Astrocyte (in vitro differentiated cells and primary cell): ENCODE results near the gene ITGA1. TPM values are rescaled to one million over a fixed set of nuclear protein-coding genes. Genes with fewer than 3 reads are reported as not detected.

Experiments
- DNase-seq: peaks from one replicate; pipeline ENCODE4 v3.0.0-alpha.2; 2010; ENCODE audit warnings: low read depth
- FAIRE-seq: peaks from 2 replicates; lab custom pipeline; 2011; peaks lifted over from hg19 to GRCh38; lab: Jason Lieb, UNC
- H2AFZ ChIP-seq: 2 replicates; pipeline ENCODE4 v1.6.0; 2012; ENCODE audit warnings: low read depth, low read length, inconsistent platforms
- H3K27ac ChIP-seq: 2 replicates; pipeline ENCODE4 v1.5.1; 2011; ENCODE audit warnings: low read depth, low read length, inconsistent platforms
- H3K27me3 ChIP-seq: 2 replicates; pipeline ENCODE4 v1.6.0; 2011; ENCODE audit warnings: low read length, inconsistent platforms; ENCODE audit not compliant: insufficient read depth
- H3K36me3 ChIP-seq: 2 replicates; pipeline ENCODE4 v1.5.1; 2011; ENCODE audit warnings: low read length, inconsistent platforms; ENCODE audit not compliant: insufficient read depth
- H3K4me1 ChIP-seq: 2 replicates; pipeline ENCODE4 v1.5.1; 2011; ENCODE audit warnings: low read length, inconsistent platforms; ENCODE audit not compliant: insufficient read depth
- H3K4me2 ChIP-seq: 2 replicates; pipeline ENCODE4 v1.6.0; 2012; ENCODE audit warnings: low read length, inconsistent platforms
- H3K4me3 ChIP-seq: 2 replicates; pipeline ENCODE4 v1.5.1; 2011; ENCODE audit warnings: low read depth, mild to moderate bottlenecking, low read length, inconsistent platforms; ENCODE audit not compliant: insufficient read depth
- H3K79me2 ChIP-seq: 2 replicates; pipeline ENCODE4 v1.6.0; 2012; ENCODE audit warnings: mild to moderate bottlenecking, low read length, inconsistent platforms; ENCODE audit not compliant: insufficient read depth
- H3K9ac ChIP-seq: 2 replicates; pipeline ENCODE4 v1.6.0; 2012; ENCODE audit warnings: mild to moderate bottlenecking, low read length, inconsistent platforms
- H3K9me3 ChIP-seq: 2 replicates; pipeline ENCODE4 v1.5.1; 2012; ENCODE audit warnings: low read depth, mild to moderate bottlenecking, low read length, inconsistent platforms; ENCODE audit not compliant: insufficient read depth
- H4K20me1 ChIP-seq: 2 replicates; pipeline ENCODE4 v1.6.0; 2012; ENCODE audit warnings: low read length, inconsistent platforms; ENCODE audit not compliant: insufficient read depth
- H3K27ac Mint-ChIP-seq: one replicate; pipeline ENCODE4 v1.8.0; 2021; ENCODE audit warnings: mild to moderate bottlenecking, mixed read lengths; ENCODE audit not compliant: unreplicated experiment
- H3K27me3 Mint-ChIP-seq: one replicate; pipeline ENCODE4 v1.8.0; 2021; ENCODE audit warnings: low read depth, mixed read lengths; ENCODE audit not compliant: unreplicated experiment
- H3K36me3 Mint-ChIP-seq: one replicate; pipeline ENCODE4 v1.8.0; 2021; ENCODE audit warnings: low read depth, mixed read lengths; ENCODE audit not compliant: unreplicated experiment
- H3K4me1 Mint-ChIP-seq: one replicate; pipeline ENCODE4 v1.8.0; 2021; ENCODE audit warnings: low read depth, mixed read lengths; ENCODE audit not compliant: unreplicated experiment
- H3K4me3 Mint-ChIP-seq: one replicate; pipeline ENCODE4 v1.8.0; 2021; ENCODE audit warnings: mild to moderate bottlenecking, moderate library complexity, mixed read lengths; ENCODE audit not compliant: unreplicated experiment
- H3K9me3 Mint-ChIP-seq: one replicate; pipeline ENCODE4 v1.8.0; 2021; ENCODE audit warnings: mild to moderate bottlenecking, mixed read lengths; ENCODE audit not compliant: unreplicated experiment
- CTCF ChIP-seq: IDR thresholded peaks from 2 replicates; pipeline ENCODE4 v1.5.1; 2011; ENCODE audit warnings: low read depth, mild to moderate bottlenecking, inconsistent platforms, low read length, moderate library complexity; ENCODE audit not compliant: insufficient read depth
- EZH2 ChIP-seq: IDR thresholded peaks from 2 replicates; pipeline ENCODE4 v1.6.1; 2012; ENCODE audit warnings: mild to moderate bottlenecking, low read length, inconsistent platforms; ENCODE audit not compliant: insufficient read depth
- total RNA-seq: library from RNA; stranded (reverse); gene quantifications from 2 replicates; pipeline ENCODE4 v1.2.1, GENCODE V29; 2021

Gene ITGA1
- total RNA-seq, 1 donor from 2014 or later = 73.7 TPM

- H3K27ac ChIP-seq = peak overlapping the region; percentile 91
- Mint-ChIP-seq H3K27ac (peak overlapping the region; percentile 95), H3K27me3 (no peaks in the 10 kb centered on the region), H3K4me3 (peak overlapping the region; percentile 99), H3K4me1 (peaks cover 35% of the 10 kb centered on the region), H3K36me3 (peaks cover 17% of the 10 kb centered on the region), H3K9me3 (no peaks in the 10 kb centered on the region)
- peak overlapping the region; percentile 74 for H2AFZ ChIP-seq
- H3K4me1 ChIP-seq = peaks cover 24% of the 10 kb centered on the region
- H3K79me2 ChIP-seq = peaks cover 67% of the 10 kb centered on the region
- peaks cover 37% of the 10 kb centered on the region for H4K20me1 ChIP-seq
- DNase-seq = peak; percentile 76
- H3K27me3 ChIP-seq = no peaks in the 10 kb centered on the region
- FAIRE-seq = no peak
- H3K9me3 ChIP-seq = no peaks in the 10 kb centered on the region
- peaks cover 2% of the 10 kb centered on the region for H3K36me3 ChIP-seq
- H3K4me3 ChIP-seq = peak overlapping the region; percentile 80
- TF ChIP-seq EZH2 = no peak
- no peak for TF ChIP-seq CTCF
- H3K9ac ChIP-seq = peak overlapping the region; percentile 97
- H3K4me2 ChIP-seq = peak overlapping the region; percentile 89
Observed at GRCh38 chr5:52800394-52801213, 12.9 kb downstream of the ITGA1 start.

- peak overlapping the region; percentile 95 for H3K27ac Mint-ChIP-seq
- peaks cover 71% of the 10 kb centered on the region for H3K79me2 ChIP-seq
- no peak for FAIRE-seq
- H3K27ac ChIP-seq = peak overlapping the region; percentile 91
- H3K4me3 ChIP-seq = peak overlapping the region; percentile 80
- H3K4me2 ChIP-seq = peak overlapping the region; percentile 89
- no peaks in the 10 kb centered on the region for H3K9me3 Mint-ChIP-seq
- peak overlapping the region; percentile 99 for H3K4me3 Mint-ChIP-seq
- no peaks in the 10 kb centered on the region for H3K27me3 Mint-ChIP-seq
- no peaks in the 10 kb centered on the region for H3K9me3 ChIP-seq
- DNase-seq = peak; percentile 16
- H3K36me3 ChIP-seq = peaks cover 2% of the 10 kb centered on the region
- no peak overlapping the region for H2AFZ ChIP-seq
- no peaks in the 10 kb centered on the region for H3K27me3 ChIP-seq
- H3K4me1 Mint-ChIP-seq = peaks cover 35% of the 10 kb centered on the region
- H3K4me1 ChIP-seq = peaks cover 24% of the 10 kb centered on the region
- peak overlapping the region; percentile 97 for H3K9ac ChIP-seq
- TF ChIP-seq CTCF (no peak), EZH2 (no peak)
- peaks cover 37% of the 10 kb centered on the region for H4K20me1 ChIP-seq
- peaks cover 17% of the 10 kb centered on the region for H3K36me3 Mint-ChIP-seq
Observed at GRCh38 chr5:52801329-52801728, 13.6 kb downstream of the ITGA1 start.
